ENCODE data around the gene PPARG. TPM values are rescaled to one million over a fixed set of nuclear protein-coding genes. Genes with fewer than 3 reads are reported as not detected.
"Not testable (repeated sequence)": the region's sequence is repeated elsewhere in the genome, so short reads cannot be mapped to it uniquely, and the experiment has no call there.

The PPARG gene
- total RNA-seq, 1 donor from 2014 or later = 7.8 TPM

GRCh38 chr3:12467746-12468145 is 178.9 kb downstream of the PPARG start:
- no peak for DNase-seq (ENCODE audit: low spot score)
- intact Hi-C loops (cut with DNase I) = no loop called here

- DNase-seq (ENCODE audit: low spot score) = no peak
- intact Hi-C loops (cut with DNase I) = no loop called here
Measured at GRCh38 chr3:12468276-12468675, 179.4 kb downstream of the PPARG start.

GRCh38 chr3:12468757-12469156 is 179.9 kb downstream of the PPARG start:
- intact Hi-C loops (cut with DNase I) = no loop called here
- DNase-seq (ENCODE audit: low spot score) = no peak

- DNase-seq (ENCODE audit: low spot score); intact Hi-C loops (cut with DNase I): not testable (repeated sequence)
Measured at GRCh38 chr3:12469222-12469621, 180.4 kb downstream of the PPARG start.

GRCh38 chr3:12470111-12470510 is 181.2 kb downstream of the PPARG start:
- DNase-seq (ENCODE audit: low spot score) = no peak
- intact Hi-C loops (cut with DNase I) = no loop called here

- no peak for DNase-seq (ENCODE audit: low spot score)
- intact Hi-C loops (cut with DNase I) = no loop called here
Measured at GRCh38 chr3:12470680-12471079, 181.8 kb downstream of the PPARG start.

- no peak for DNase-seq (ENCODE audit: low spot score)
- intact Hi-C loops (cut with DNase I) = no loop called here
Measured at GRCh38 chr3:12471241-12471640, 182.4 kb downstream of the PPARG start.

- intact Hi-C loops (cut with DNase I) = no loop called here
- no peak for DNase-seq (ENCODE audit: low spot score)
Measured at GRCh38 chr3:12472000-12472610, 183.2 kb downstream of the PPARG start.

- intact Hi-C loops (cut with DNase I) = no loop called here
- no peak for DNase-seq (ENCODE audit: low spot score)
Measured at GRCh38 chr3:12472796-12473195, 183.9 kb downstream of the PPARG start.

GRCh38 chr3:12473511-12473910 is 184.6 kb downstream of the PPARG start:
- DNase-seq (ENCODE audit: low spot score) = no peak
- intact Hi-C loops (cut with DNase I) = no loop called here

GRCh38 chr3:12476238-12476897 is 187.5 kb downstream of the PPARG start:
- intact Hi-C loops (cut with DNase I) = no loop called here
- no peak for DNase-seq (ENCODE audit: low spot score)

- no peak for DNase-seq (ENCODE audit: low spot score)
- intact Hi-C loops (cut with DNase I) = no loop called here
Measured at GRCh38 chr3:12477256-12477655, 188.4 kb downstream of the PPARG start.

GRCh38 chr3:12478326-12478725 is 189.5 kb downstream of the PPARG start:
- intact Hi-C loops (cut with DNase I) = loop anchor here (2.0 kb wide), 1 partner anchor 344 kb away; no protein-coding TSS in a partner anchor
- DNase-seq (ENCODE audit: low spot score) = no peak

- not testable (repeated sequence) for DNase-seq (ENCODE audit: low spot score)
- intact Hi-C loops (cut with DNase I) = loop anchor here (2.0 kb wide), 1 partner anchor 344 kb away; no protein-coding TSS in a partner anchor
Measured at GRCh38 chr3:12479198-12479597, 190.3 kb downstream of the PPARG start.

- intact Hi-C loops (cut with DNase I) = loop anchor here (2.0 to 5.0 kb wide), 6 partner anchors 77 to 345 kb away; partner anchors contain the start of genes MKRN2, PPARG and RAF1
- no peak for DNase-seq (ENCODE audit: low spot score)
Measured at GRCh38 chr3:12479919-12480427, 191.1 kb downstream of the PPARG start.

- intact Hi-C loops (cut with DNase I) = loop anchor here (5.0 kb wide), 5 partner anchors 74 to 306 kb away; partner anchors contain the start of genes MKRN2, PPARG and RAF1
Measured at GRCh38 chr3:12483410-12483809, 194.5 kb downstream of the PPARG start.

GRCh38 chr3:12483872-12484197 is 195.0 kb downstream of the PPARG start:
- DNase-seq (ENCODE audit: low spot score) = no peak
- intact Hi-C loops (cut with DNase I) = loop anchor here (5.0 kb wide), 5 partner anchors 73 to 307 kb away; partner anchors contain the start of genes MKRN2, PPARG and RAF1

More at GRCh38 chr3:12483410-12483809, 194.5 kb downstream of the PPARG start:
- no peak for DNase-seq (ENCODE audit: low spot score)

All from cardiac septum (tissue), 1 donor.